Stomach (tissue), 9 donors: ENCODE measurements around the gene MAP1LC3B. TPM values are rescaled to one million over a fixed set of nuclear protein-coding genes. Genes with fewer than 3 reads are reported as not detected.

Experiments
- DNase-seq, 2 donors: peaks; one replicate each; pipeline versions ENCODE4 v3.0.0 to v3.0.0-alpha.2; 2013 to 2019
- H3K27ac ChIP-seq, 5 donors: fragments of 200-600 bp in 4 of 5; sonication (generic) in 4 of 5; one replicate each; pipeline ENCODE4 v1.5.1; 2013 to 2019; ENCODE audit warnings: mild to moderate bottlenecking in 1 of 5, moderate library complexity in 1 of 5
- H3K27me3 ChIP-seq, 3 donors: fragments of 200-600 bp; sonication (generic); one replicate each; pipeline ENCODE4 v1.5.1; 2017 to 2019; ENCODE audit warnings: mixed run types in 1 of 3
- H3K36me3 ChIP-seq, 4 donors: fragments of 200-600 bp; sonication (generic); 1 replicate in 3 of 4; 2 replicates in 1 of 4; pipeline ENCODE4 v1.5.1; 2016 to 2019
- H3K4me1 ChIP-seq, 4 donors: fragments of 200-600 bp; sonication (generic); one replicate each; pipeline ENCODE4 v1.5.1; 2016 to 2019
- H3K4me3 ChIP-seq, 4 donors: fragments of 200-600 bp; sonication (generic) in 3 of 4; one replicate each; pipeline ENCODE4 v1.5.1; 2016 to 2019; ENCODE audit warnings: mild to moderate bottlenecking in 1 of 4
- H3K9me3 ChIP-seq, 4 donors: fragments of 200-600 bp; sonication (generic); one replicate each; pipeline ENCODE4 v1.5.1; 2016 to 2019
- EP300 ChIP-seq: sonication (generic); formaldehyde crosslinking; IDR thresholded peaks from one replicate; pipeline ENCODE4 v1.6.1; 2017; ENCODE audit warnings: antibody characterized with exemption
- POLR2A ChIP-seq, 4 donors: fragments of 450-650 bp; IDR thresholded peaks; one replicate each; pipeline ENCODE4 v1.6.1; 2016; ENCODE audit warnings: antibody characterized with exemption in 4 of 4, control low read depth in 2 of 4, mild to moderate bottlenecking in 1 of 4, moderate library complexity in 1 of 4
- POLR2AphosphoS5 ChIP-seq, 3 donors: sonication (generic); formaldehyde crosslinking; IDR thresholded peaks; one replicate each; pipeline ENCODE4 v1.6.1; 2016; ENCODE audit warnings: antibody characterized with exemption in 3 of 3
- WGBS, 5 donors: extraction: QIAGEN DNeasy Blood & Tissue Kit in 3 of 5; methylation state at CpG; one replicate each; pipeline versions ENCODE4 v1.1.5 to v1.1.7; 2013 to 2018; 5-methylcytosine and 5-hydroxymethylcytosine counted together
- intact Hi-C: fragments of 100-400 bp; cut with DNase I; formaldehyde crosslinking; loops from one replicate; pipeline ENCODE4 v1.15.1; 2023; ENCODE audit warnings: low total_unique reads
- polyA plus RNA-seq, 3 donors: library from polyadenylated mRNA; stranded (reverse); fragments of 200-250 nt; gene quantifications; one replicate each; pipeline ENCODE4 v1.2.3, GENCODE V29; 2013
- total RNA-seq, 5 donors: library from RNA; depleted of rRNA; stranded (reverse); fragments of >200 nt; gene quantifications; one replicate each; pipeline versions ENCODE4 v1.1.0 to v1.2.3, GENCODE V29; 2014 to 2016
- TF ChIP-seq, protein P1 (sequence below), 7 experiments: fragments of 450-650 bp in 4 of 7; fragments of 200-600 bp in 3 of 7; sonication (generic) in 3 of 7; IDR thresholded peaks; one replicate each; pipeline ENCODE4 v1.5.1; 2016 to 2019; ENCODE audit warnings: antibody characterized with exemption in 7 of 7, control low read depth in 2 of 7, mild to moderate bottlenecking in 1 of 7
- donor health status: healthy with polysubstance abuse.
- donor health status: Bipolar disorder and iron deficiency.
- donor health status: healthy.

The MAP1LC3B gene
- total and polyA plus RNA-seq, 8 donors = 24.6 to 111 (median 50.1) TPM

DNA sequence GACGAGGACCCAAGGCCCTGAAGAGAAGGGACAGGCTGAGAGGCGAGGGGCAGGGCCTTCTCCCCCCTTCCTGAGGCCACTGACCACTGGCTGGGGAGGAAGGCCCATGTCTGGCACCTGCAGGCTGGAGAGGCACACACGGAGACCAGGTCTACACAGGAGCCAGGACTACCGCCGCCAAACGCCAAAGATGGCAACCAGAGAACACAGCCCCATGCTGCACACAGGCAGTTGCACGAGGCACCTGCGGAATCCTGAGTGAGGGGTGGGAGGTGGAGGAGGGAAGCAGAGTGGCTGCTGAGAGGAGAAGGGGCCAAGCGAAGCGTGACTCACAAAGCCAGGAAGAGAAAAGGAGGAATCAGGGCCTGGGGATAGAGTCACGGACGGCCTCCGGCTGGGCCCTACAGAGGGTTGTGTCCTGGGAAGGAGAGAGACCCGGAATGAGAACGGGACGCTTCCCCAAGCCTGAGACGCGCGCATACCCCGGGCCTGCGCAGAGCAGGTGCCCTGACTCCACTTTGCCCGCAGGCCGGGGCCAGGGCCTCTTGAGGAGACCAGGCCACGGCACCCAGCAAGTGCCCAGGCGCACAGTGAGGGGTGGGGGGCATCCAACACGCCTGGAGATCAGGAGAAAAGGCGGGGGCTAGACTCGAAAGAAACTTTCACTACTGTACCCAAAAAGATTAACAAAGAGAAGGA, 46.3 kb upstream of the MAP1LC3B start:
- no peak overlapping the region for H3K4me3 ChIP-seq
- H3K9me3 ChIP-seq = no peaks in the 10 kb centered on the region
- peaks cover 4 to 21% (median 17%) of the 10 kb centered on the region in 4 donors for H3K4me1 ChIP-seq
- intact Hi-C loops = no loop called here
- H3K27ac ChIP-seq = peak overlapping the region in 4 of 5 donors; percentile 32 to 63 (median 44)
- no peak for TF ChIP-seq EP300
- TF ChIP-seq POLR2A (IDR thresholded peaks at IDR 0.05) = no peak
- TF ChIP-seq, protein P1, sequence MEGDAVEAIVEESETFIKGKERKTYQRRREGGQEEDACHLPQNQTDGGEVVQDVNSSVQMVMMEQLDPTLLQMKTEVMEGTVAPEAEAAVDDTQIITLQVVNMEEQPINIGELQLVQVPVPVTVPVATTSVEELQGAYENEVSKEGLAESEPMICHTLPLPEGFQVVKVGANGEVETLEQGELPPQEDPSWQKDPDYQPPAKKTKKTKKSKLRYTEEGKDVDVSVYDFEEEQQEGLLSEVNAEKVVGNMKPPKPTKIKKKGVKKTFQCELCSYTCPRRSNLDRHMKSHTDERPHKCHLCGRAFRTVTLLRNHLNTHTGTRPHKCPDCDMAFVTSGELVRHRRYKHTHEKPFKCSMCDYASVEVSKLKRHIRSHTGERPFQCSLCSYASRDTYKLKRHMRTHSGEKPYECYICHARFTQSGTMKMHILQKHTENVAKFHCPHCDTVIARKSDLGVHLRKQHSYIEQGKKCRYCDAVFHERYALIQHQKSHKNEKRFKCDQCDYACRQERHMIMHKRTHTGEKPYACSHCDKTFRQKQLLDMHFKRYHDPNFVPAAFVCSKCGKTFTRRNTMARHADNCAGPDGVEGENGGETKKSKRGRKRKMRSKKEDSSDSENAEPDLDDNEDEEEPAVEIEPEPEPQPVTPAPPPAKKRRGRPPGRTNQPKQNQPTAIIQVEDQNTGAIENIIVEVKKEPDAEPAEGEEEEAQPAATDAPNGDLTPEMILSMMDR (IDR thresholded peaks at IDR 0.05) = no peak
- TF ChIP-seq POLR2AphosphoS5 (IDR thresholded peaks at IDR 0.05) = no peak
- DNase-seq = no peak
- WGBS, 5 donors = 89 to 94% (median 92%) methylated on average over 28 of the region's 28 CpGs
- H3K36me3 ChIP-seq = peaks cover 36 to 81% (median 72%) of the 10 kb centered on the region in 4 donors
- H3K27me3 ChIP-seq = no peaks in the 10 kb centered on the region

GRCh38 chr16:87346517-87347060, 45.5 kb upstream of the MAP1LC3B start:
- peaks cover 36 to 74% (median 65%) of the 10 kb centered on the region in 4 donors for H3K36me3 ChIP-seq
- H3K27ac ChIP-seq = no peak overlapping the region
- WGBS, 5 donors = 92 to 97% (median 95%) methylated on average over 21 of the region's 21 CpGs
- TF ChIP-seq, protein P1 (IDR thresholded peaks at IDR 0.05) = no peak
- TF ChIP-seq EP300 (no peak), POLR2A (IDR thresholded peaks at IDR 0.05) (no peak), POLR2AphosphoS5 (IDR thresholded peaks at IDR 0.05) (no peak)
- no peak overlapping the region for H3K4me3 ChIP-seq
- no peak for DNase-seq
- H3K27me3 ChIP-seq = no peaks in the 10 kb centered on the region
- intact Hi-C loops = no loop called here
- H3K9me3 ChIP-seq = no peaks in the 10 kb centered on the region
- H3K4me1 ChIP-seq = peaks cover 4 to 27% (median 21%) of the 10 kb centered on the region in 4 donors

GRCh38 chr16:87347932-87348615, 44.1 kb upstream of the MAP1LC3B start:
- intact Hi-C loops = no loop called here
- H3K9me3 ChIP-seq = no peaks in the 10 kb centered on the region
- WGBS, 5 donors = 92 to 96% (median 93%) methylated on average over 12 to 13 of the region's 13 CpGs
- no peak for TF ChIP-seq POLR2A (IDR thresholded peaks at IDR 0.05)
- TF ChIP-seq, protein P1 (IDR thresholded peaks at IDR 0.05) = no peak
- TF ChIP-seq POLR2AphosphoS5 (IDR thresholded peaks at IDR 0.05) = no peak
- no peak for TF ChIP-seq EP300
- H3K4me1 ChIP-seq = peaks cover 4 to 28% (median 22%) of the 10 kb centered on the region in 4 donors
- H3K4me3 ChIP-seq = no peak overlapping the region
- peaks cover 22 to 67% (median 57%) of the 10 kb centered on the region in 4 donors for H3K36me3 ChIP-seq
- DNase-seq = no peak
- no peak overlapping the region for H3K27ac ChIP-seq
- no peaks in the 10 kb centered on the region for H3K27me3 ChIP-seq

DNA sequence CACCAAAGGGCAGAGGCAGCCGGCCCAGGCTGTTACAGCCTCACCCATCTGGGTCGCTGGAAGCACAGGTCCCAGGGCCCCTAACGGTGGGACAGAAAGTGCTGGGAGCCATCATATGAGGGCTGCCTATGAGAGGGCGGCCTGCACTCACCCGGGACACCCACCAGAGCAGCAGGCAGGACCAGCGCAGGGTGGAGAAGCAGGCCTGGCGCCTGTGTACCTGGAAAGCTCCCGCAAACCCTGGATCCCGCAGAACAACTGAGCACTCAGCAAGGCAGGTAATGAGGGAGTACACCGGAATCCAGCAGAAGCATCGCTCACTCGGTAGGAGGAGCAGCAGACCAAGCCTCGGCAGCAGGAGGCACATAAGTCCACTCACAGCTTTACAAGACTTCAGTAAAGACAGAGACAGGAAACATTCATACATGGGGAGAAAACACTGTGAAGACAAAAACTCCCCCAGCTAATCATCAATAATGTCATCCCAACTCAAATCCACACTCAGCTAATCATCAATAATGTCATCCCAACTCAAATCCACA, 43.4 kb upstream of the MAP1LC3B start:
- DNase-seq = no peak
- H3K4me1 ChIP-seq = peaks cover 4 to 28% (median 22%) of the 10 kb centered on the region in 4 donors
- WGBS, 5 donors = 90 to 96% (median 94%) methylated on average over 10 to 13 of the region's 13 CpGs
- no peak for TF ChIP-seq EP300
- no peak for TF ChIP-seq POLR2AphosphoS5 (IDR thresholded peaks at IDR 0.05)
- TF ChIP-seq, protein P1 (IDR thresholded peaks at IDR 0.05) = no peak
- TF ChIP-seq POLR2A (IDR thresholded peaks at IDR 0.05) = no peak
- H3K27me3 ChIP-seq = no peaks in the 10 kb centered on the region
- no peaks in the 10 kb centered on the region for H3K9me3 ChIP-seq
- H3K4me3 ChIP-seq = no peak overlapping the region
- no peak overlapping the region for H3K27ac ChIP-seq
- peaks cover 16 to 67% (median 57%) of the 10 kb centered on the region in 4 donors for H3K36me3 ChIP-seq
- intact Hi-C loops = no loop called here
